NK-92 treated with Interleukin-12 subunit alpha and Interleukin-12 subunit beta, amount 100 ng/mL, for 24 hours (cell line): ENCODE measurements around the gene ANP32A.
"Not testable (repeated sequence)": the region's sequence is repeated elsewhere in the genome, so short reads cannot be mapped to it uniquely, and the experiment has no call there.

ENCODE experiments used
- DNase-seq: peaks from one replicate; lab custom pipeline; 2025; lab: John Stamatoyannopoulos, UW

Gene ANP32A

GRCh38 chr15:68781766-68782588 lies 38.7 kb downstream of the ANP32A start:
- DNase-seq: no peak

- no peak for DNase-seq
Measured at GRCh38 chr15:68781217-68781616, 39.5 kb downstream of the ANP32A start.

GRCh38 chr15:68778876-68779275 lies 41.8 kb downstream of the ANP32A start:
- no peak for DNase-seq

- no peak for DNase-seq
Measured at GRCh38 chr15:68776477-68777270, 44.0 kb downstream of the ANP32A start.

GRCh38 chr15:68775671-68776476 lies 44.8 kb downstream of the ANP32A start:
- DNase-seq: no peak

GRCh38 chr15:68775236-68775577 lies 45.5 kb downstream of the ANP32A start:
- no peak for DNase-seq

GRCh38 chr15:68774521-68775235 lies 46.0 kb downstream of the ANP32A start:
- no peak for DNase-seq

- DNase-seq: no peak
Measured at GRCh38 chr15:68774120-68774519, 46.6 kb downstream of the ANP32A start.

- DNase-seq: no peak
Measured at GRCh38 chr15:68773036-68773435, 47.7 kb downstream of the ANP32A start.

- no peak for DNase-seq
Measured at GRCh38 chr15:68770216-68770615, 50.5 kb downstream of the ANP32A start.

GRCh38 chr15:68769702-68770101 lies 51.0 kb downstream of the ANP32A start:
- DNase-seq: no peak

GRCh38 chr15:68768321-68768720 lies 52.4 kb downstream of the ANP32A start:
- no peak for DNase-seq

- no peak for DNase-seq
Measured at GRCh38 chr15:68767833-68768232, 52.9 kb downstream of the ANP32A start.

- DNase-seq: no peak
Measured at GRCh38 chr15:68765602-68766368, 54.9 kb downstream of the ANP32A start.

- DNase-seq: no peak
Measured at GRCh38 chr15:68764090-68764489, 56.6 kb downstream of the ANP32A start.

GRCh38 chr15:68763063-68763462 lies 57.6 kb downstream of the ANP32A start:
- DNase-seq: no peak

- not testable (repeated sequence) for DNase-seq
Measured at GRCh38 chr15:68759982-68760579, 60.6 kb downstream of the ANP32A start.

- no peak for DNase-seq
Measured at GRCh38 chr15:68755731-68756130, 65.0 kb downstream of the ANP32A start.

- DNase-seq: no peak
Measured at GRCh38 chr15:68751622-68752021, 69.1 kb downstream of the ANP32A start.

- no peak for DNase-seq
Measured at GRCh38 chr15:68749793-68750192, 70.9 kb downstream of the ANP32A start.

- no peak for DNase-seq
Measured at GRCh38 chr15:68749365-68749764, 71.3 kb downstream of the ANP32A start.
